NCI-H146 treated with DMSO at 0.1 percent for 48 hours (cell line): ENCODE results near the gene RFPL4A.
"Not testable (repeated sequence)": the region's sequence is repeated elsewhere in the genome, so short reads cannot be mapped to it uniquely, and the experiment has no call there.

ENCODE experiments used
- DNase-seq: peaks from one replicate; lab custom pipeline; 2025; ENCODE audit not compliant: unreplicated experiment; lab: John Stamatoyannopoulos, UW

Gene RFPL4A

GRCh38 chr19:55758797-55759196 is at the start of gene RFPL4A:
TSS of gene RFPL4A (plus strand) at chr19:55759097. CDS start at chr19:55761801, 2,704 bp downstream.
- DNase-seq: not testable (repeated sequence)

- no peak for DNase-seq
Observed at GRCh38 chr19:55711719-55712118, 47.2 kb upstream of the RFPL4A start.

- no peak for DNase-seq
Observed at GRCh38 chr19:55712804-55713631, 45.9 kb upstream of the RFPL4A start.

GRCh38 chr19:55716531-55716930 is 42.4 kb upstream of the RFPL4A start:
- DNase-seq: no peak

- DNase-seq: no peak
Observed at GRCh38 chr19:55717251-55717650, 41.6 kb upstream of the RFPL4A start.

- not testable (repeated sequence) for DNase-seq
Observed at GRCh38 chr19:55717879-55718711, 40.8 kb upstream of the RFPL4A start.

GRCh38 chr19:55720214-55720746 is 38.6 kb upstream of the RFPL4A start:
- no peak for DNase-seq

- no peak for DNase-seq
Observed at GRCh38 chr19:55720801-55721200, 38.1 kb upstream of the RFPL4A start.

- no peak for DNase-seq
Observed at GRCh38 chr19:55723491-55723890, 35.4 kb upstream of the RFPL4A start.

GRCh38 chr19:55730378-55730777 is 28.5 kb upstream of the RFPL4A start:
- DNase-seq: not testable (repeated sequence)

GRCh38 chr19:55738302-55738701 is 20.6 kb upstream of the RFPL4A start, which contains the start of gene NLRP9:
TSS of gene NLRP9 (minus strand) at chr19:55738402. CDS start at chr19:55738374, 28 bp downstream.
- DNase-seq: no peak

- no peak for DNase-seq
Observed at GRCh38 chr19:55750715-55751114, 8.2 kb upstream of the RFPL4A start.

- no peak for DNase-seq
Observed at GRCh38 chr19:55753401-55753800, 5.5 kb upstream of the RFPL4A start.

GRCh38 chr19:55756808-55757207 is 2.1 kb upstream of the RFPL4A start:
- DNase-seq: not testable (repeated sequence)

- no peak for DNase-seq
Observed at GRCh38 chr19:55766466-55766865, 7.6 kb downstream of the RFPL4A start.

GRCh38 chr19:55768818-55769217 is 9.9 kb downstream of the RFPL4A start, which contains the start of gene RFPL4AL1:
TSS of gene RFPL4AL1 (plus strand) at chr19:55769118. CDS start at chr19:55771805, 2,687 bp downstream.
- not testable (repeated sequence) for DNase-seq

GRCh38 chr19:55769632-55770031 is 10.7 kb downstream of the RFPL4A start:
- DNase-seq: not testable (repeated sequence)

- no peak for DNase-seq
Observed at GRCh38 chr19:55777528-55777927, 18.6 kb downstream of the RFPL4A start.

GRCh38 chr19:55778331-55778730 is 19.4 kb downstream of the RFPL4A start:
- no peak for DNase-seq

- no peak for DNase-seq
Observed at GRCh38 chr19:55781112-55781511, 22.2 kb downstream of the RFPL4A start.

GRCh38 chr19:55795021-55795420 is 36.1 kb downstream of the RFPL4A start:
- no peak for DNase-seq
